Astrocyte of the cerebellum (primary cell): ENCODE data around the gene PLCB2.

ENCODE experiments used
- DNase-seq: peaks from one replicate; pipeline ENCODE4 v3.0.0-alpha.2; 2011; ENCODE audit warnings: low read depth
- H3K4me3 ChIP-seq: 2 replicates; pipeline ENCODE4 v1.5.1; 2011; ENCODE audit warnings: mild to moderate bottlenecking, low read depth, low read length, moderate library complexity
- CTCF ChIP-seq: IDR thresholded peaks from 2 replicates; pipeline ENCODE4 v1.5.1; 2012; ENCODE audit warnings: low read length, low read depth, moderate library complexity, mild to moderate bottlenecking; ENCODE audit errors: missing control alignments
- in situ Hi-C: cut with HindIII; loops from 2 replicates; pipeline ENCODE4 v1.10.0; 2017; ENCODE audit warnings: low sequenced_read_pairs

The PLCB2 gene

GRCh38 chr15:40270246-40270995 is 37.3 kb downstream of the PLCB2 start:
- no peak for TF ChIP-seq CTCF
- in situ Hi-C loops, result loop anchor here (5.0 kb wide), 3 partner anchors 53 to 248 kb away; no protein-coding TSS in a partner anchor
- no peak overlapping the region for H3K4me3 ChIP-seq
- no peak for DNase-seq

GRCh38 chr15:40269604-40270003 is 38.1 kb downstream of the PLCB2 start:
- in situ Hi-C loops, result loop anchor here (5.0 kb wide), 3 partner anchors 52 to 247 kb away; no protein-coding TSS in a partner anchor
- DNase-seq, result no peak
- TF ChIP-seq CTCF, result no peak
- no peak overlapping the region for H3K4me3 ChIP-seq

- no peak for TF ChIP-seq CTCF
- no peak for DNase-seq
- in situ Hi-C loops, result no loop called here
- no peak overlapping the region for H3K4me3 ChIP-seq
Measured at GRCh38 chr15:40267670-40268069, 40.1 kb downstream of the PLCB2 start.

- peak; percentile 84 for DNase-seq
Measured at GRCh38 chr15:40266828-40267304, 40.9 kb downstream of the PLCB2 start.

GRCh38 chr15:40265875-40266274 is 41.9 kb downstream of the PLCB2 start:
- no peak for DNase-seq
- H3K4me3 ChIP-seq, result no peak overlapping the region
- in situ Hi-C loops, result no loop called here
- no peak for TF ChIP-seq CTCF

More at GRCh38 chr15:40266828-40267304, 40.9 kb downstream of the PLCB2 start:
- TF ChIP-seq CTCF, result no peak
- no peak overlapping the region for H3K4me3 ChIP-seq
- in situ Hi-C loops, result no loop called here

- in situ Hi-C loops, result no loop called here
- no peak overlapping the region for H3K4me3 ChIP-seq
- TF ChIP-seq CTCF, result no peak
- no peak for DNase-seq
Measured at GRCh38 chr15:40265355-40265754, 42.4 kb downstream of the PLCB2 start.
